HG02970 (cell line): ENCODE measurements around the gene HEATR1.
"Not testable (repeated sequence)": the region's sequence is repeated elsewhere in the genome, so short reads cannot be mapped to it uniquely, and the experiment has no call there.

Experiments
- ATAC-seq: cut with Tn5 transposase; IDR thresholded peaks from one replicate; pipeline ENCODE4 v1.9.1; 2021; ENCODE audit warnings: mild to moderate bottlenecking, moderate library complexity, moderate number of reproducible peaks; ENCODE audit not compliant: unreplicated experiment, low FRiP score

The HEATR1 gene

GRCh38 chr1:236603991-236604904, at the start of gene HEATR1:
TSS of gene HEATR1 (minus strand) at chr1:236604516. CDS start at chr1:236604095, 421 bp downstream.
- ATAC-seq = peak; percentile 94

- no peak for ATAC-seq
Observed at GRCh38 chr1:236645016-236645680, 40.8 kb upstream of the HEATR1 start.

GRCh38 chr1:236642763-236643162, 38.4 kb upstream of the HEATR1 start:
- no peak for ATAC-seq

GRCh38 chr1:236639686-236640085, 35.4 kb upstream of the HEATR1 start:
- no peak for ATAC-seq

GRCh38 chr1:236638945-236639344, 34.6 kb upstream of the HEATR1 start:
- no peak for ATAC-seq

GRCh38 chr1:236636017-236636416, 31.7 kb upstream of the HEATR1 start:
- ATAC-seq = no peak

GRCh38 chr1:236627727-236628408, 23.6 kb upstream of the HEATR1 start:
- no peak for ATAC-seq

GRCh38 chr1:236623371-236624166, 19.3 kb upstream of the HEATR1 start:
- no peak for ATAC-seq

- no peak for ATAC-seq
Observed at GRCh38 chr1:236622407-236622806, 18.1 kb upstream of the HEATR1 start.

- no peak for ATAC-seq
Observed at GRCh38 chr1:236619398-236619797, 15.1 kb upstream of the HEATR1 start.

GRCh38 chr1:236618507-236618906, 14.2 kb upstream of the HEATR1 start:
- no peak for ATAC-seq

- ATAC-seq = no peak
Observed at GRCh38 chr1:236615399-236616148, 11.3 kb upstream of the HEATR1 start.

GRCh38 chr1:236612349-236612748, 8.0 kb upstream of the HEATR1 start:
- no peak for ATAC-seq

GRCh38 chr1:236608930-236609726, 4.8 kb upstream of the HEATR1 start:
- ATAC-seq = no peak

- not testable (repeated sequence) for ATAC-seq
Observed at GRCh38 chr1:236607597-236607996, 3.3 kb upstream of the HEATR1 start.

GRCh38 chr1:236604905-236605806, 840 bp upstream of the HEATR1 start:
- no peak for ATAC-seq

- ATAC-seq = no peak
Observed at GRCh38 chr1:236602171-236602570, 2.1 kb downstream of the HEATR1 start.
